DND-41 (cell line): ENCODE measurements around the gene DDX25.

Source experiments
- ATAC-seq: fragments of 200-7000 bp; cut with Tn5 transposase; 3 replicates; pipeline ENCODE4 v1.9.1; 2021; ENCODE audit warnings: low read depth; ENCODE audit not compliant: insufficient read depth
- DNase-seq: peaks from one replicate; pipeline ENCODE4 v3.0.0-alpha.2; 2020
- H2AFZ ChIP-seq: 2 replicates; pipeline ENCODE4 v1.6.0; 2012; ENCODE audit warnings: low read depth, low read length
- H3K27ac ChIP-seq: 2 replicates; pipeline ENCODE4 v1.5.1; 2012; ENCODE audit warnings: low read length, inconsistent platforms
- H3K27me3 ChIP-seq: fragments of 200-600 bp; sonication (generic); 2 replicates; pipeline ENCODE4 v1.6.0; 2012; ENCODE audit warnings: low read length, mild to moderate bottlenecking, inconsistent platforms; ENCODE audit not compliant: insufficient read depth, poor library complexity
- H3K36me3 ChIP-seq: 2 replicates; pipeline ENCODE4 v1.5.1; 2012; ENCODE audit warnings: low read length, inconsistent platforms; ENCODE audit not compliant: insufficient read depth
- H3K4me1 ChIP-seq: 2 replicates; pipeline ENCODE4 v1.5.1; 2012; ENCODE audit warnings: mild to moderate bottlenecking, low read length; ENCODE audit not compliant: insufficient read depth
- H3K4me2 ChIP-seq: 2 replicates; pipeline ENCODE4 v1.6.0; 2012; ENCODE audit warnings: mild to moderate bottlenecking, moderate library complexity, low read length, inconsistent platforms; ENCODE audit not compliant: insufficient read depth
- H3K4me3 ChIP-seq, 2 experiments: fragments of 200-600 bp in 1 of 2; shearing (Covaris generic) in 1 of 2; 2 replicates each; pipeline ENCODE4 v1.5.1; 2012 to 2016; ENCODE audit warnings: inconsistent platforms in 2 of 2, low read length in 2 of 2, mild to moderate bottlenecking in 2 of 2, low read depth in 1 of 2, moderate library complexity in 1 of 2
- H3K79me2 ChIP-seq: 2 replicates; pipeline ENCODE4 v1.6.0; 2012; ENCODE audit warnings: low read length, inconsistent platforms; ENCODE audit not compliant: insufficient read depth
- H3K9ac ChIP-seq: 2 replicates; pipeline ENCODE4 v1.6.0; 2012; ENCODE audit warnings: low read depth, mild to moderate bottlenecking, inconsistent platforms, low read length, moderate library complexity
- H3K9me3 ChIP-seq: 2 replicates; pipeline ENCODE4 v1.5.1; 2012; ENCODE audit warnings: low read length, moderate library complexity, mild to moderate bottlenecking, inconsistent platforms; ENCODE audit not compliant: insufficient read depth, severe bottlenecking
- H4K20me1 ChIP-seq: 2 replicates; pipeline ENCODE4 v1.6.0; 2012; ENCODE audit warnings: low read length; ENCODE audit not compliant: insufficient read depth
- EZH2 ChIP-seq: IDR thresholded peaks from 3 replicates; pipeline ENCODE4 v1.6.1; 2012; ENCODE audit warnings: borderline replicate concordance, low read depth, mild to moderate bottlenecking, moderate library complexity, low read length, inconsistent platforms; ENCODE audit not compliant: severe bottlenecking
- TF ChIP-seq, protein P1 (sequence below): IDR thresholded peaks from 2 replicates; pipeline ENCODE4 v1.5.1; 2012; ENCODE audit warnings: borderline replicate concordance, low read length, moderate library complexity, mild to moderate bottlenecking; ENCODE audit not compliant: poor library complexity, severe bottlenecking; ENCODE audit errors: extremely low read depth

The DDX25 gene

DNA sequence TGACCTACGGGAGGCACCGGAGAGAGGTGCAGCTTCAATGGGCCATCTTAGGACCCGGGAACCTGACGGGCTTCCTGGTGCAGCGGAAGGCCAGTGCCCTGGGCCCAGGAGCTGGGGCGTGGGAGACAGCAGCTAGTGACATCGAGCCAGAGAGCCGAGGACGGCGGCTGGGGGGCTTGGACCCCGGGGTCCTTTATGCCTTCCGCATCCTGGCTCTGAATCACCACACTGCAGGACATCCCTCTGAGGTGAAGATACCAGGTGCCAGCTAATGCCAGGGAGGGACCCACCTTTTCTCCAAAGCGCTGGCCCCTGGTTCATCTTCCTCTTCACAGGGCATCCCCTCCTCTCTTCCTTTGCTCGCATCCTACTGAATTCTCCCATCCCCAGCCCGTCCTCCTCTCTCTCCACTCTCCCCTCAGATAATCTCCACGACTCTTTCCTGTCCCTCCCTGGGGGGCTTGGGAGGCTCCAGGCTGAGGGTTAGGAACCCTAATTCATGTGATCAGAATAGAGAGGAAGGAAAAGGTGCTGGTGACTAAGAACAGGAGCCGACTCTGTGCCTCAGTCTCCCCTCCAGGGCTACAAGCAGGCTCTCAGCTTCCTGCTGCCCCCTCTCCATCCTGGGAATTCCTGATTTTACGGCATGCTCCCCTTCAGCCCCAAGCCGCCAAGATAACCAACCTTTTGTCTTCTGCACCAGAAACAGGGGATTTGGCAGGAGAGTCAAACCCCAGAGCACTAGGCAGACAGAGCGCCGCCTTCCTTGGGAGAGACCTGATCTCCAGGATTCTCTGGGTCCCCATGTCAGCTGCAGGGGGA, 50.0 kb downstream of the DDX25 start:
- Histone ChIP-seq H3K9ac (no peak overlapping the region), H3K4me1 (no peaks in the 10 kb centered on the region), H3K27ac (no peak overlapping the region), H4K20me1 (no peaks in the 10 kb centered on the region), H2AFZ (no peak overlapping the region), H3K9me3 (no peaks in the 10 kb centered on the region), H3K36me3 (no peaks in the 10 kb centered on the region), H3K4me2 (no peak overlapping the region), H3K27me3 (no peaks in the 10 kb centered on the region), H3K4me3 (no peak overlapping the region), H3K79me2 (no peaks in the 10 kb centered on the region)
- ATAC-seq, result no peak
- no peak for TF ChIP-seq EZH2
- TF ChIP-seq, protein P1, sequence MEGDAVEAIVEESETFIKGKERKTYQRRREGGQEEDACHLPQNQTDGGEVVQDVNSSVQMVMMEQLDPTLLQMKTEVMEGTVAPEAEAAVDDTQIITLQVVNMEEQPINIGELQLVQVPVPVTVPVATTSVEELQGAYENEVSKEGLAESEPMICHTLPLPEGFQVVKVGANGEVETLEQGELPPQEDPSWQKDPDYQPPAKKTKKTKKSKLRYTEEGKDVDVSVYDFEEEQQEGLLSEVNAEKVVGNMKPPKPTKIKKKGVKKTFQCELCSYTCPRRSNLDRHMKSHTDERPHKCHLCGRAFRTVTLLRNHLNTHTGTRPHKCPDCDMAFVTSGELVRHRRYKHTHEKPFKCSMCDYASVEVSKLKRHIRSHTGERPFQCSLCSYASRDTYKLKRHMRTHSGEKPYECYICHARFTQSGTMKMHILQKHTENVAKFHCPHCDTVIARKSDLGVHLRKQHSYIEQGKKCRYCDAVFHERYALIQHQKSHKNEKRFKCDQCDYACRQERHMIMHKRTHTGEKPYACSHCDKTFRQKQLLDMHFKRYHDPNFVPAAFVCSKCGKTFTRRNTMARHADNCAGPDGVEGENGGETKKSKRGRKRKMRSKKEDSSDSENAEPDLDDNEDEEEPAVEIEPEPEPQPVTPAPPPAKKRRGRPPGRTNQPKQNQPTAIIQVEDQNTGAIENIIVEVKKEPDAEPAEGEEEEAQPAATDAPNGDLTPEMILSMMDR, result no peak
- no peak for DNase-seq

DNA sequence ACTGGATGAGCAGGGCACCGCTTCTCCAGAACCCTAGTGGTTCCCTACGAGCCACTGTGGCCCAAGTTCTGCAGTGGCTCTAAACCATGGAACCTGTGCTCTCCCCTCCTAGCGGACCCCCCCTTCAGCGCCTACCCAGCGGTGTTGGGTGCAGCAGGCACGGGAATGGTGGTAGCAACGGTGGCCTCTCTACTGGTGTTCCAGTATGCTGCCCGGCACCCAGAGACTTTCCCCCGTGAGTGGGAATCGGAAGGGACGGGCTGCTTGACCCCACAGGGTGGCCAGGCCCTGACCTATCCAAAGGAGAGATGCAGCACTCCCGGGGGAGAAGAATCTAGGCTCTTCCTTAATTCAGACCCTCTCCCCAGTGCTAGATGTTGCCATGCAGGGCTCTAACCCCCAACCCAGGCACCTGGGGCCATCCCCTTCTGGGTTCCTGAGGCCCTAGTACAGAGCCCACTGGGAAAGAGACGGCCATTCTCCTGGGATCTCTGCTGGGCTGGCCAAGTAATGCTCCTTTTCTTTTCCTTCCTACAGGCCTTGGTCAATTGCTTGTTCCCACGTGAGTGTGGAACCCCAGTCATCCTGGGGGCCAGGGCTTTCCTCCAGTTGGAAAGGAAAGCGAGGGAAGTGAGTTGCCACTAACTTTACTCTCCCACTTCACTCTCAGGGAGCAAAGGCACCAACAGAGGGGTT, 50.8 kb downstream of the DDX25 start:
- H3K4me3 ChIP-seq, result no peak overlapping the region
- no peak for TF ChIP-seq EZH2
- TF ChIP-seq, protein P1, result no peak
- no peaks in the 10 kb centered on the region for H3K4me1 ChIP-seq
- H3K9ac ChIP-seq, result no peak overlapping the region
- no peak for ATAC-seq
- no peaks in the 10 kb centered on the region for H3K9me3 ChIP-seq
- H3K27ac ChIP-seq, result no peak overlapping the region
- no peaks in the 10 kb centered on the region for H3K36me3 ChIP-seq
- DNase-seq, result no peak
- H2AFZ ChIP-seq, result no peak overlapping the region
- H3K27me3 ChIP-seq, result no peaks in the 10 kb centered on the region
- H3K4me2 ChIP-seq, result no peak overlapping the region
- no peaks in the 10 kb centered on the region for H4K20me1 ChIP-seq
- no peaks in the 10 kb centered on the region for H3K79me2 ChIP-seq

DNA sequence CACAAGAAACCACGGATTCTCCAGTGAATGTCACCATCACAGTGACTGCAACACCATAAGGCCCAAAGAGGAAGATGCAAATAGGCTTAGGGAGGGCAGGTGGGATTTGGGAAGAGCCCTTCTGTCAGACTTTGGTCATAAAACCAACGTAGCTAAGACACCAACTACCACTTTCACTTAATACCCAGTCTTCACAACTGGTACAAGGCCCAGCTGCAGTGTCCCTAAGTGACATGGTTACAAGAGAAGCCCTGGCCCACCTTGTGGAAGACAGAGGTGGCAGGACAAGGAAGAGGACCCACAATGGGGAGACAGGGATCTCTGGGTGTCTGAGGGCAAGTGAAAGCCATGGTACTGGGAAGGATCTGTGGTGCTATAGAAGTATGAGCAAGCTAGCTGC, 51.5 kb downstream of the DDX25 start:
- H3K27me3 ChIP-seq, result no peaks in the 10 kb centered on the region
- no peak overlapping the region for H3K4me2 ChIP-seq
- no peak for ATAC-seq
- TF ChIP-seq, protein P1, result no peak
- TF ChIP-seq EZH2, result no peak
- H4K20me1 ChIP-seq, result no peaks in the 10 kb centered on the region
- no peaks in the 10 kb centered on the region for H3K4me1 ChIP-seq
- DNase-seq, result no peak
- H3K9me3 ChIP-seq, result no peaks in the 10 kb centered on the region
- H3K9ac ChIP-seq, result no peak overlapping the region
- no peaks in the 10 kb centered on the region for H3K36me3 ChIP-seq
- H3K27ac ChIP-seq, result no peak overlapping the region
- no peak overlapping the region for H3K4me3 ChIP-seq
- H2AFZ ChIP-seq, result no peak overlapping the region
- H3K79me2 ChIP-seq, result no peaks in the 10 kb centered on the region
